GM12891 (cell line): ENCODE measurements around the gene GNAL.
"Not testable (repeated sequence)": the region's sequence is repeated elsewhere in the genome, so short reads cannot be mapped to it uniquely, and the experiment has no call there.

Experiments
- DNase-seq: peaks from one replicate; pipeline ENCODE4 v3.0.0; 2011; ENCODE audit warnings: low spot score; ENCODE audit not compliant: insufficient read length
- FAIRE-seq: peaks from 2 replicates; lab custom pipeline; 2011; peaks lifted over from hg19 to GRCh38; lab: Jason Lieb, UNC
- PAX5 ChIP-seq: IDR thresholded peaks from 2 replicates; pipeline ENCODE4 v1.6.1; 2011; ENCODE audit warnings: low read length, moderate library complexity, mild to moderate bottlenecking; ENCODE audit not compliant: insufficient read depth, severe bottlenecking
- POLR2A ChIP-seq: IDR thresholded peaks from 2 replicates; pipeline ENCODE4 v1.6.1; 2011; ENCODE audit warnings: low read depth, low read length, control low read depth
- POLR2AphosphoS5 ChIP-seq: IDR thresholded peaks from 2 replicates; pipeline ENCODE4 v1.6.1; 2011; ENCODE audit warnings: low read depth, low read length, control low read depth
- POU2F2 ChIP-seq: IDR thresholded peaks from 2 replicates; pipeline ENCODE4 v1.6.1; 2011; ENCODE audit warnings: low read depth, mild to moderate bottlenecking, control low read depth, low read length, moderate library complexity
- SPI1 ChIP-seq: IDR thresholded peaks from 2 replicates; pipeline ENCODE4 v1.6.1; 2011; ENCODE audit warnings: low read depth, low read length, control low read depth
- TAF1 ChIP-seq: IDR thresholded peaks from 2 replicates; pipeline ENCODE4 v1.6.1; 2011; ENCODE audit warnings: low read depth, low read length, control low read depth

Gene GNAL

DNA sequence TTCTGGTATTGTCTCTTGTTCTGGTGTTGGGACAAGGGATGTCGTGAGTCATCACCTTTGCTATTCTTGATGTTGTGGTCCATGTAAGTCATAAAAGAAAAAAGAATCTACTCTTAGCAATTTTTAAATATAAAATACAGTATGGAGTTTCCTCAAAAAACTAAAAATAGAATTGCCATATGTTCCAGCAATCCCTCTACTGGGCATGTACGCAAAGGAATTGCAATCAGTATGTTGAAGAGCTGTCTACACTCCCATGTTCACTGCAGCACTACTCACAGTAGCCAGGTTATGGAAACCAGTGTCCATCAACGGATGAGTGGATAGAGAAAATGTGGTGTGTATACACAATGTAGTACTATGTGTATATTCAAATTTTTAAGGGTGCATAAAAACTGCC is 10.9 kb upstream of the GNAL start:
- DNase-seq (no peak), FAIRE-seq (no peak)
- TF ChIP-seq POU2F2 = no peak
- no peak for TF ChIP-seq SPI1
- no peak for TF ChIP-seq PAX5
- TF ChIP-seq TAF1 = no peak
- TF ChIP-seq POLR2AphosphoS5 = no peak
- no peak for TF ChIP-seq POLR2A

DNA sequence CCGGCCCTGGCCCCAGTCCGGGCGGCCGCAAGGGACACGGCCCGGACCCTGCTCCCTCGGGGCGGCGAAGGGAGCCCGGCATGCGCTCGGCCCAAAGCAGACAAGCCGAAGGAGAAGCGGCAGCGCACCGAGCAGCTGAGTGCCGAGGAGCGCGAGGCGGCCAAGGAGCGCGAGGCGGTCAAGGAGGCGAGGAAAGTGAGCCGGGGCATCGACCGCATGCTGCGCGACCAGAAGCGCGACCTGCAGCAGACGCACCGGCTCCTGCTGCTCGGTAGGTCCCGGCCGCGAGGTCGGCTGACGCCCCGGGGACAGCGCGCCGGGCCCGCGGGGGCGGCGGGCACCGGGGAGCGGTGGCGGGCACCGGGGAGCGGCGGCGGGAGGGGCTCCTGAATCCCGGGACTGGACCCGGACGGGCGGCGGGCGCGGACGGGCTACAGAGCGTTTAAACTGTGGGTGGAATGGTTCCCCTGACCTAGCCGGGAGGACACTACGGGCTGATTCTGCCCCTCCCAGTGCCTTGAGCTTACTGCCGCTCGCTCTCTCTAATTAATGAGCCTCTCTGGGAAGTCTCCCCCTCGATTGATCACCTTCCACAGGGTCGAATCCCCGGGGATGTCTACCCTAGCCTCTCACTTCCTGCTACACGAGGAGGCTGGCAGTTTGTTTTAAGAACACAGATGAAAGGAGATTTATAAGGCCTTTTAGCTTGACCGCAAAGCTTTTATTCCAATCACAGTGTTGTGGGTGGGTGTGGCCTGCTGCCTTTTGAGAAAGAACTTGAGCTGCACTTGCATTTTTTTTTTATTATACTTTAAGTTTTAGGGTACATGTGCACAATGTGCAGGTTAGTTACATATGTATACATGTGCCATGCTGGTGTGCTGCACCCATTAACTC is 853 bp downstream of the GNAL start:
- DNase-seq (peak; percentile 40), FAIRE-seq (peak; percentile 23)

DNA sequence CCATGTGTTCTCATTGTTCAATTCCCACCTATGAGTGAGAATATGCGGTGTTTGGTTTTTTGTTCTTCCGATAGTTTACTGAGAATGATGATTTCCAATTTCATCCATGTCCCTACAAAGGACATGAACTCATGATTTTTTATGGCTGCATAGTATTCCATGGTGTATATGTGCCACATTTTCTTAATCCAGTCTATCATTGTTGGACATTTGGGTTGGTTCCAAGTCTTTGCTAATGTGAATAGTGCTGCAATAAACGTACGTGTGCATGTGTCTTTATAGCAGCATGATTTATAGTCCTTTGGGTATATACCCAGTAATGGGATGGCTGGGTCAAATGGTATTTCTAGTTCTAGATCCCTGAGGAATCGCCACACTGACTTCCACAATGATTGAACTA is 1.6 kb downstream of the GNAL start:
- DNase-seq, FAIRE-seq: not testable (repeated sequence)

More for the DNA sequence above, 853 bp downstream of the GNAL start:
- TF ChIP-seq POLR2A (no peak), TAF1 (no peak), PAX5 (no peak), POLR2AphosphoS5 (no peak), POU2F2 (no peak), SPI1 (no peak)

DNA sequence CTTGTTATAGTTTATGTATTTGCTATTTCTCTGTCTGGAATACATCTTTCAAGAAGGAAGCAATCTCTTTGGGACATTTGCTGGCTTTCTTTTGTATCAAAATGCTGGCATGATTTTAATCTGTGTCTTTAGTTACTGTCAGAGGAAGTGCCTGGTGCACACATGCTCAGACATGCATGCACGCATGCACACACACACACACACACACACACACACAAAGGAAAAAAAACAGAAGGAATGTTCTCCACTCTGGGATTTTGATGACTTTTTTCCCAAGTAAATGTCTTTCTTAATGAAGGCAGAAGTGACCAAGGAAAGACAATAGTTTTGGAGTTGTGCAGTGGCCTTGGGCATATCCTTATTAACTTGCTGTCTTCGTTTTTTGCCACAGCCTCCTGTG is 6.7 kb downstream of the GNAL start:
- TF ChIP-seq PAX5 = no peak
- no peak for TF ChIP-seq POLR2A
- no peak for TF ChIP-seq POLR2AphosphoS5
- TF ChIP-seq TAF1 = no peak
- TF ChIP-seq SPI1 = no peak
- TF ChIP-seq POU2F2 = no peak
- no peak for DNase-seq
- no peak for FAIRE-seq

DNA sequence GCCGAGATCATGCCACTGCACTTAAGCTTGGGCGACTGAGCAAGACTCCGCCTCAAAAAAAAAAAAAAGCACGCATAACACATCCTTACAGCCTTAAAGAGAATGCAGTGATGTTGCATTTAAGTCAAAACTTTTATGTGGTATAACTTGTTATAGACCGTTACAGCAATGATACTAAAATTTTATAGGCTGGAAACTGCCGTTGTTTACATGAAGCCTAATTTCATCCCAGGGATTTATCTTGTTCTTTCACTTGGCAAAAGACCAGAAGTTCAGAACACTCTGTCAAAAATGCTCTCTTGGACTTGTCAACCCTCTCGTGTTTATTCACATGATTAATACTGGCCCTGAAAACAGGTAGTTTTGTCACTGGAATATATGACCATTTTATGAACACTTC is 7.4 kb downstream of the GNAL start:
- no peak for DNase-seq
- TF ChIP-seq POLR2AphosphoS5 = no peak
- TF ChIP-seq SPI1 = no peak
- no peak for TF ChIP-seq POU2F2
- no peak for TF ChIP-seq PAX5
- no peak for TF ChIP-seq TAF1
- no peak for TF ChIP-seq POLR2A
- no peak for FAIRE-seq

DNA sequence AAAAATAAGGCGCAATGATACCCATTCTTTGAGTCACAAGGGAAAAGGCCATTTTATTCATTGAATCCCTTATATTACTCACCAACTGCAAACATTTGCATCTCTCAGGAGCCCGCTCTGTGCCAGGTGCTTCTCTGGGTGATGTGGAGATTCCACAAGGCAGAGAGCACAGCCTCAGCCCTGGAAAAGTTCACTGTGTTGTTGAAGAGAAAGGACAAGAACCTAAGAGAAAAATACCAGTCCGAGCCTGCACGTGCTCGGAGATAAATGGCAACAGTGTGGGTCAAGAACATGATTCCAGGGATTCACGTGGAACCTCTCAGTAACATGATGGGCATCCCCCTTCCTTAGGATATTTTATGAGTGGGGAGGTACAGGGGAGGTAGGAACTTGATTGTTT is 11.8 kb downstream of the GNAL start:
- FAIRE-seq (no peak), DNase-seq (no peak)
- TF ChIP-seq SPI1 = no peak
- TF ChIP-seq POU2F2 = no peak
- no peak for TF ChIP-seq PAX5
- TF ChIP-seq TAF1 = no peak
- no peak for TF ChIP-seq POLR2A
- TF ChIP-seq POLR2AphosphoS5 = no peak

DNA sequence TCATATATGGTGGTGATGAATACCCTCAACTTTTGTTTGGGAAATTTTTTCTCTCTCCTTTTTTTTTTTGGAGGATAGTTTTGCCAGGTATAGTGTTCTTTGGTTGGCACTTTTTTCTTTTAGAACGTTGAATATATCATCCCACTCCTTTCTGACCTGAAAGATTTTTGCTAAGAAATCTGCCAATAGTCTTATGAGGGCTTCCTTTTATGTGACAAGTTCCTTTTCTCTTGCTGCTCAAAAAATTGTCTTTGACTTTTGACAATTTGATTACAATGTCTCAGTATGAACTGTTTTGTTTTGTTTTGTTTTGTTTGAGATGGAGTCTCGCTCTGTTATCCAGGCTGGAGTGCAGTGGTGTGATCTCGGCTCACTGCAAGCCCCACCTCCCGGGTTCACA is 21.5 kb downstream of the GNAL start:
- no peak for DNase-seq
- FAIRE-seq = no peak
- TF ChIP-seq TAF1 (no peak), PAX5 (no peak), POU2F2 (no peak), POLR2A (no peak), POLR2AphosphoS5 (no peak), SPI1 (no peak)

DNA sequence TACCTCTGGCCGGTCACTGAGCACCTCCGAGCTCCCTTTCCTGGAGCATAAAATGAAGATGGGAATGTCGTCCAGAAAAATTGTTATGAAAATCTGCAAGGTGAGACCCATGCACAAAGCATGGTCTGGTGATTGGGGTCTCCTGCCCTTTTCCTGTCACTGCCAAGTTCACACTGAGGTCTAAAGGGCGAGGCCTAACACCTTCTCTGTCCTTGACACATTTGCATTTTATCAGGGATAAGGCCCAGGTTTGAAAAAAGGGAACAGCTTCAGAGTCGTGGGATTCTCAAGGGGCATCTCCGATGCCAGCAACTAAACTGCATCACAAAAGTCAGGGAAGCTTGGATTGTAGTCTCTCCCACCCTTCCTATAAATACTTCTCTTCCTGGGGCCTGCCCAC is 24.7 kb downstream of the GNAL start:
- no peak for TF ChIP-seq POU2F2
- no peak for TF ChIP-seq SPI1
- no peak for TF ChIP-seq PAX5
- TF ChIP-seq POLR2A = no peak
- no peak for TF ChIP-seq POLR2AphosphoS5
- no peak for FAIRE-seq
- DNase-seq = no peak

DNA sequence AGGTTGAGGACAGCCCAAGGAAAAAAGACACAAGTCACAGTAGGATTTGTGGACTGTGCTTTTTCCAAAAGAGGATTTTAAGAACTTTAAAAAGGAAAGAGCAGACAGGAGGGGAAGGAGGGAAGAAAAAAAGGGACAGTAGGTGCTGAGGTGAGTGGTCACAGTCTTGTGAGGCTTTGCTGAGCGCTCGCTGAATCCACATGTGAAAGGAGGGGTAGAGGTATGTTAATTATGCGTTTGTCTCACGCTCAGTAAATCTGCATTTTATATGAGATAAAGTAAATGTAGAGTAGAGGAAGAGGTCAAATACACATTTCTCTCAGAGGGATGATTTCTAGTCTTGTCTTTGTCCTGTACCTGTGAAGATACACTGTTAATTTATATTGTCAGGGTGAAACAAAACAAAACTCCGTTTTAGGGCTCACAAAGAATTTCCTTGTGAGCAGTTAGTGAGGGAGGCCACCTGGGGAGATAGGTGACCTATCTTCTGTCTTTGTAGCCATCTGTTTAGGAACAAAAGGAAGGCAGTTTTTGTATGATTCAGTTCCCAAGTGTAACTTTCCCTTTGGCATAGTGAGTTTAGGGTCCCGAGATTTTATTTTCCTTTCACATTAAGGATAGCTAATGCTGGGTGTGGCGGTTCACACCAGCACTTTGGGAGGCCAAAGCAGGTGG is 25.3 kb downstream of the GNAL start:
- DNase-seq (no peak), FAIRE-seq (no peak)
- TF ChIP-seq POLR2A (no peak), POLR2AphosphoS5 (no peak), PAX5 (no peak)

DNA sequence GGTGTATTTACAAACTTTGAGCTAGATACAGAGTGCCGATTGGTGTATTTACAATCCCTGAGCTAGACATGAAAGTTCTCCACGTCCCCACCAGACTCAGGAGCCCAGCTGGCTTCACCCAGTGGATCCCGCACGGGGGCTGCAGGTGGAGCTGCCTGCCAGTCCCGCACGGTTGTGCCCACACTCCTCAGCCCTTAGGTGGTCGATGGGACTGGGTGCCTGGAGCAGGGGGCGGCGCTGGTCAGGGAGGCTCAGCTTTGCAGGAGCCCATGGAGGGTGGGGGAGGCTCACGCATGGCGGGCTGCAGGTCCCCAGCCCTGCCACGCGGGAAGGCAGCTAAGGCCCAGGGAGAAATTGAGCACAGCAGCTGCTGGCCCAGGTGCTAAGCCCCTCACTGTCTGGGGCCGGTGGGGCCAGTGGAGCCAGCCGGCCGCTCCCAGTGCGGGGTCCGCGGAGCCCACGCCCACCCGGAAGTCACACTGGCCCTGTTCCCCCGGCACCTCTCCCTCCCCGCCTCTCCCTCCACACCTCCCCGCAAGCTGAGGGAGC is 27.8 kb downstream of the GNAL start:
- not testable (repeated sequence) for DNase-seq, FAIRE-seq
